Epithelial cell of proximal tubule (primary cell): Measurements from ENCODE around the gene ABHD5. TPM values are rescaled to one million over a fixed set of nuclear protein-coding genes. Genes with fewer than 3 reads are reported as not detected.

Experiments
- DNase-seq: peaks from one replicate; pipeline ENCODE4 v3.0.0-alpha.2; 2011; ENCODE audit warnings: low read depth
- H3K4me3 ChIP-seq: 2 replicates; pipeline ENCODE4 v1.5.1; 2011; ENCODE audit warnings: low read depth, mild to moderate bottlenecking, low read length
- total RNA-seq: library from RNA; depleted of rRNA; stranded (reverse); fragments of >200 nt; gene quantifications from 2 replicates; pipeline ENCODE4 v1.2.3, GENCODE V29; 2015
- TF ChIP-seq, protein P1 (sequence below): conservative IDR thresholded peaks from 2 replicates; pipeline ENCODE4 v1.5.1; 2012; ENCODE audit warnings: low read depth, mild to moderate bottlenecking, low read length

Gene ABHD5
- total RNA-seq, 1 donor from 2014 or later = 25.0 TPM

DNA sequence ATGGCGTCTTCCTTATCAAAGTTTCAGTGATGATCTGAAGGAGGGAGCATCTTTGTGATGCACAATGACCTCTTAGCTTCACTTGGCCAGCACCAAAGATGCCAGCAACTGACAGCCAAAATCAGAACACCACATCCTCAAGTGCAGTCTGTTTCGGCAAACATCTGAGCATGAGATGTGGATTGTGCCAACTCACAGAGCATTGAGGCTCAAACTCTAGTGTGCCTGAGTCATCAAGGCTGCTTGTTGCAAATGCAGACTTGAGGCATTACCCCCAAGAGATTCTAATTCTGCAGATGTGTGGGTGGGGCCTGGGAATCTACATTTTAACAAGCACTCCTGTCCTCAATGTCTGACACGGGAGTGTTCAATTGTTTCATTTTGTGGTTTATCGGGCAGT lies 35.8 kb downstream of the ABHD5 start:
- H3K4me3 ChIP-seq = no peak overlapping the region
- TF ChIP-seq, protein P1, sequence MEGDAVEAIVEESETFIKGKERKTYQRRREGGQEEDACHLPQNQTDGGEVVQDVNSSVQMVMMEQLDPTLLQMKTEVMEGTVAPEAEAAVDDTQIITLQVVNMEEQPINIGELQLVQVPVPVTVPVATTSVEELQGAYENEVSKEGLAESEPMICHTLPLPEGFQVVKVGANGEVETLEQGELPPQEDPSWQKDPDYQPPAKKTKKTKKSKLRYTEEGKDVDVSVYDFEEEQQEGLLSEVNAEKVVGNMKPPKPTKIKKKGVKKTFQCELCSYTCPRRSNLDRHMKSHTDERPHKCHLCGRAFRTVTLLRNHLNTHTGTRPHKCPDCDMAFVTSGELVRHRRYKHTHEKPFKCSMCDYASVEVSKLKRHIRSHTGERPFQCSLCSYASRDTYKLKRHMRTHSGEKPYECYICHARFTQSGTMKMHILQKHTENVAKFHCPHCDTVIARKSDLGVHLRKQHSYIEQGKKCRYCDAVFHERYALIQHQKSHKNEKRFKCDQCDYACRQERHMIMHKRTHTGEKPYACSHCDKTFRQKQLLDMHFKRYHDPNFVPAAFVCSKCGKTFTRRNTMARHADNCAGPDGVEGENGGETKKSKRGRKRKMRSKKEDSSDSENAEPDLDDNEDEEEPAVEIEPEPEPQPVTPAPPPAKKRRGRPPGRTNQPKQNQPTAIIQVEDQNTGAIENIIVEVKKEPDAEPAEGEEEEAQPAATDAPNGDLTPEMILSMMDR = no peak
- DNase-seq = no peak

- no peak for DNase-seq
- H3K4me3 ChIP-seq = no peak overlapping the region
- TF ChIP-seq, protein P1 = no peak
Observed at GRCh38 chr3:43727930-43728329, 37.2 kb downstream of the ABHD5 start.

GRCh38 chr3:43728476-43728875 lies 37.7 kb downstream of the ABHD5 start:
- TF ChIP-seq, protein P1 = no peak
- no peak for DNase-seq
- no peak overlapping the region for H3K4me3 ChIP-seq

DNA sequence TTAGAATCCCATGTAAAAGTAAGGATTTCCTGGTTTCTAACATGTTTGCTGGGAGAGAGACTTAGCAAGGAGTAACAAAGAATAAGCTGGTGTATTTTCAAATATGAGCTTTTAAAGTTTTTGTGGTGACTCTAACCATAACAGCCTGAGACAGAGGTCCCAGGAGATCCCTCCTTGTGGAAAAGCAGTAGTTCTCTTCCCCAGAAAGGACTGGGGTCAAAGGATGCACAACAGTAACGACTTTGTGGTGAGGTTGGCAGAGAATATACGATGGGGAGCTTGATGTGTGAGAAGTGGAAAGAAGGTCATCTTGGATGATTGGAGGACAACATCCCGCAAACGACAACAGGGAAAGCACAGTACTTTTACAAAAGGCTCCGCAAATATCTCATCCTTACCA lies 38.2 kb downstream of the ABHD5 start:
- H3K4me3 ChIP-seq = no peak overlapping the region
- TF ChIP-seq, protein P1 = no peak
- no peak for DNase-seq

DNA sequence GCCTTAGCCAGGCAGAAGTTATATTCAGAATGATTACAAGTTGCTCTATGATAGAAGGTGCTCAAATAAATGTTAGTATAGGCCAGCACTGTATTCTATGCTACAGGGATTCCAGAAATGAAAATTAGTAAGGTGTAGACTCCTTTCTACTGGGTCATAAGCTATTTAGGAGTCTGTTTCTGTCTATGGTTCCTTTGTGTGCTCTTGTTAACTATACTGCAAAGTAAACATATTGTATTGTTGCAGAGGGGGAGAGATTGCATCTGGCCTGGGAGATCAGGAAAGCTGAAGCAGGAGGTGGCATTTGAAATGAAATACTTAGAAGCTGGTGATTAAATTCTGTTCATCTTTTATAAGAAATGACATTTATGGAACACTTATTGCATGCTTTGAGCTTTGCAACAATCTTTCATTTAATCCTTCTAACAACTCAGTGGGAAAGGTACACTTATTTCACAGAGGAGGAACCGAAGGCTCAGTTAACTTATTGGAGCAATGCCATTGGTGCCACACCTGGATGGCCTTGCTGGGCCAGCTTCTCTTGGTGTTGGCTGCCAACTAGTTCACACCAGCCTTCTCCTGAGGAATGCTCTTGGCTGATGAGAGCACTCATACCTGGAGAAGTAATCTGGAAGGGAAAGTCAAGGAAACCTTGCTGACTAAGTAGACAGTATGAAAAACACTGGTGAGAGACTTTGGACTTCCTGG lies 39.1 kb downstream of the ABHD5 start:
- H3K4me3 ChIP-seq = no peak overlapping the region
- no peak for DNase-seq
- TF ChIP-seq, protein P1 = no peak

GRCh38 chr3:43732747-43733425 lies 42.1 kb downstream of the ABHD5 start:
- DNase-seq = no peak
- TF ChIP-seq, protein P1 = no peak
- no peak overlapping the region for H3K4me3 ChIP-seq
